Parathyroid adenoma (tissue), 2 donors: ENCODE measurements around the gene SLC2A8.

Experiments used
- H2AFZ ChIP-seq: fragments of 300-600 bp; sonication (generic); one replicate; pipeline ENCODE4 v1.7.0; 2017; ENCODE audit warnings: antibody characterized with exemption, mild to moderate bottlenecking
- H3K27ac ChIP-seq: fragments of 300-600 bp; sonication (generic); one replicate; pipeline ENCODE4 v1.7.0; 2017
- H3K27me3 ChIP-seq: fragments of 300-600 bp; sonication (generic); one replicate; pipeline ENCODE4 v1.7.0; 2017; ENCODE audit warnings: low read length; ENCODE audit not compliant: control insufficient read depth, insufficient read depth
- H3K36me3 ChIP-seq: fragments of 300-600 bp; sonication (generic); one replicate; pipeline ENCODE4 v1.7.0; 2017; ENCODE audit warnings: low read length; ENCODE audit not compliant: control insufficient read depth, insufficient read depth
- H3K4me1 ChIP-seq: fragments of 300-600 bp; sonication (generic); one replicate; pipeline ENCODE4 v1.7.0; 2017; ENCODE audit warnings: control low read depth
- H3K4me2 ChIP-seq: fragments of 300-600 bp; sonication (generic); one replicate; pipeline ENCODE4 v1.7.0; 2017; ENCODE audit warnings: low read length
- H3K4me3 ChIP-seq: fragments of 300-600 bp; sonication (generic); one replicate; pipeline ENCODE4 v1.7.0; 2017; ENCODE audit warnings: low read depth, low read length
- H3K79me2 ChIP-seq: fragments of 300-600 bp; sonication (generic); one replicate; pipeline ENCODE4 v1.7.0; 2017; ENCODE audit warnings: control low read depth
- H3K9ac ChIP-seq: fragments of 300-600 bp; sonication (generic); one replicate; pipeline ENCODE4 v1.7.0; 2017; ENCODE audit warnings: mild to moderate bottlenecking
- H3K9me3 ChIP-seq: fragments of 300-600 bp; sonication (generic); one replicate; pipeline ENCODE4 v1.7.0; 2017; ENCODE audit warnings: low read length; ENCODE audit not compliant: control insufficient read depth
- CTCF ChIP-seq: fragments of 300-600 bp; sonication (generic); IDR thresholded peaks from one replicate; pipeline ENCODE4 v1.7.0; 2017; ENCODE audit warnings: antibody characterized with exemption, mild to moderate bottlenecking
- donor health status: primary hyperparathyroidism.

Gene SLC2A8

GRCh38 chr9:127384016-127384730 is 12.8 kb upstream of the SLC2A8 start:
- no peak overlapping the region for H3K27ac ChIP-seq
- TF ChIP-seq CTCF: no peak

GRCh38 chr9:127384901-127385300 is 12.1 kb upstream of the SLC2A8 start:
- Histone ChIP-seq H3K9me3 (no peaks in the 10 kb centered on the region), H2AFZ (no peak overlapping the region), H3K36me3 (no peaks in the 10 kb centered on the region), H3K27ac (no peak overlapping the region), H3K79me2 (no peaks in the 10 kb centered on the region), H3K27me3 (no peaks in the 10 kb centered on the region), H3K4me1 (no peaks in the 10 kb centered on the region), H3K4me2 (no peak overlapping the region), H3K9ac (no peak overlapping the region), H3K4me3 (no peak overlapping the region)
- TF ChIP-seq CTCF: no peak

More at GRCh38 chr9:127384016-127384730, 12.8 kb upstream of the SLC2A8 start:
- Histone ChIP-seq H3K9me3 (no peaks in the 10 kb centered on the region), H3K79me2 (no peaks in the 10 kb centered on the region), H3K4me1 (no peaks in the 10 kb centered on the region), H3K27me3 (no peaks in the 10 kb centered on the region), H3K9ac (no peak overlapping the region), H3K4me3 (no peak overlapping the region), H3K36me3 (no peaks in the 10 kb centered on the region), H3K4me2 (no peak overlapping the region), H2AFZ (no peak overlapping the region)

GRCh38 chr9:127386249-127386648 is 10.7 kb upstream of the SLC2A8 start:
- Histone ChIP-seq H3K4me3 (no peak overlapping the region), H3K27ac (no peak overlapping the region), H3K27me3 (no peaks in the 10 kb centered on the region), H3K4me2 (no peak overlapping the region), H3K9me3 (no peaks in the 10 kb centered on the region), H3K36me3 (no peaks in the 10 kb centered on the region), H2AFZ (no peak overlapping the region), H3K4me1 (no peaks in the 10 kb centered on the region), H3K9ac (no peak overlapping the region), H3K79me2 (no peaks in the 10 kb centered on the region)
- no peak for TF ChIP-seq CTCF

GRCh38 chr9:127386981-127387380 is 10.0 kb upstream of the SLC2A8 start:
- Histone ChIP-seq H2AFZ (no peak overlapping the region), H3K27ac (no peak overlapping the region), H3K79me2 (no peaks in the 10 kb centered on the region), H3K27me3 (no peaks in the 10 kb centered on the region), H3K9me3 (no peaks in the 10 kb centered on the region), H3K36me3 (no peaks in the 10 kb centered on the region), H3K4me1 (no peaks in the 10 kb centered on the region), H3K9ac (no peak overlapping the region), H3K4me2 (no peak overlapping the region), H3K4me3 (no peak overlapping the region)
- no peak for TF ChIP-seq CTCF
